Erythroblast (primary cell): Measurements from ENCODE around the gene C18orf32.

Experiments used
- GATA1 ChIP-seq: IDR thresholded peaks from 2 replicates; pipeline ENCODE4 v1.6.1; 2011; ENCODE audit warnings: low read depth, mild to moderate bottlenecking, control low read depth, low read length, moderate library complexity
- POLR2A ChIP-seq: IDR thresholded peaks from 2 replicates; pipeline ENCODE4 v1.6.1; 2011; ENCODE audit warnings: mild to moderate bottlenecking, low read length

DNA sequence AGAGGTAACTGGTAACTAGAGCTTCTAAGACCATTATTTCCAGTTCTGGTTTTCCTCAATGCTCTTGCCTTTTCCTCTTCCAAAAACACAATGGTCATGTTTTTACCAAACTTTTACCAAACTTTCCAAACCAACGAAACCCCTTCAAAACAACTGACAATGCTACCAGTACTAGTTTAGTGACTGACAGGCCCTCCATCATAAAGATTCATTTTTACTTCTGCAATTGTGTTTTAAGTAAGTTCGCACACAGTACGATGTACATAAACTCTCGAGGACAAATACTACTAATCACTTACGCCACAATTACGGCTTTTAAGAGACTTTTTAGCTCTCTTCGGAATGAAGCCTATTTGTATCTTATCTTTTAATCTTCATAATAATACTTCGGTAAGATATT, 900 bp downstream of the C18orf32 start:
- no peak for TF ChIP-seq POLR2A
- TF ChIP-seq GATA1 = no peak
